Adrenal gland (tissue), 12 donors: Measurements from ENCODE around the gene TMEM125. TPM values are rescaled to one million over a fixed set of nuclear protein-coding genes. Genes with fewer than 3 reads are reported as not detected.
A peak's percentile ranks its signal among the peaks of the same experiment; 100 is the strongest.

ENCODE experiments used
- DNase-seq, 7 donors: peaks; one replicate each; pipeline ENCODE4 v3.0.0-alpha.2; 2019 to 2020
- H3K27ac ChIP-seq, 5 donors: fragments of 200-600 bp; sonication (generic) in 4 of 5; 1 replicate in 3 of 5; 2 replicates in 2 of 5; pipeline versions ENCODE4 v1.5.1 to v1.8.0; 2016 to 2020; ENCODE audit warnings: mild to moderate bottlenecking in 1 of 5
- H3K27me3 ChIP-seq: fragments of 200-600 bp; 2 replicates; pipeline ENCODE4 v1.8.0; 2021
- H3K36me3 ChIP-seq, 2 donors: fragments of 200-600 bp; replicated peaks in 1 of 2; 1 replicate in 1 of 2; 2 replicates in 1 of 2; pipeline versions ENCODE4 v1.5.1 to v1.8.0; 2018 to 2022
- H3K4me1 ChIP-seq, 2 donors: fragments of 200-600 bp; replicated peaks in 1 of 2; 1 replicate in 1 of 2; 2 replicates in 1 of 2; pipeline versions ENCODE4 v1.5.1 to v1.8.0; 2018 to 2021
- H3K4me3 ChIP-seq, 4 donors: fragments of 200-600 bp; sonication (generic) in 3 of 4; one replicate each; pipeline ENCODE4 v1.5.1; 2016 to 2018
- H3K9me3 ChIP-seq, 3 donors: fragments of 200-600 bp; sonication (generic) in 1 of 3; replicated peaks in 1 of 3; 1 replicate in 2 of 3; 2 replicates in 1 of 3; pipeline versions ENCODE4 v1.5.1 to v1.8.0; 2016 to 2021
- CTCF ChIP-seq, 6 experiments: fragments of 450-650 bp in 4 of 6; fragments of 200-600 bp in 2 of 6; sonication (generic) in 1 of 6; IDR thresholded peaks; 1 replicate in 5 of 6; 2 replicates in 1 of 6; pipeline versions ENCODE4 v1.5.1 to v1.8.0; 2016 to 2021; ENCODE audit warnings: antibody characterized with exemption in 6 of 6, mild to moderate bottlenecking in 2 of 6, moderate library complexity in 1 of 6
- POLR2A ChIP-seq, 2 donors: fragments of 450-650 bp; IDR thresholded peaks; one replicate each; pipeline ENCODE4 v1.6.1; 2017; ENCODE audit warnings: antibody characterized with exemption in 2 of 2, mild to moderate bottlenecking in 2 of 2, moderate library complexity in 1 of 2
- WGBS, 4 donors: extraction: QIAGEN DNeasy Blood & Tissue Kit in 2 of 4; methylation state at CpG; one replicate each; pipeline versions ENCODE4 v1.1.5 to v1.1.7; 2013 to 2017; 5-methylcytosine and 5-hydroxymethylcytosine counted together
- intact Hi-C, 2 donors: fragments of 100-400 bp; cut with DNase I; formaldehyde crosslinking; loops; one replicate each; pipeline versions ENCODE4 v1.14.1 to v1.15.0; 2022 to 2023
- polyA plus RNA-seq, 3 donors: library from polyadenylated mRNA; stranded (reverse); fragments of 200-250 nt in 2 of 3; fragments of 350-450 nt in 1 of 3; fragmentation: Illumina TruSeq in 1 of 3; extraction: RNeasy Lipid Tissue Mini Kit (QIAGEN cat#74804) in 1 of 3; gene quantifications; one replicate each; pipeline ENCODE4 v1.2.3, GENCODE V29; 2013 to 2014
- total RNA-seq, 9 donors: library from RNA; depleted of rRNA in 4 of 9; stranded (reverse); fragments of >200 nt in 4 of 9; fragments of 120-200 nt in 1 of 9; fragmentation: NEBNext Ultra II Directional in 1 of 9; extraction: Animal tissue kit (Norgen Biotek cat#: 25700) in 1 of 9; gene quantifications; one replicate each; pipeline versions ENCODE4 v1.1.0 to v1.2.4, GENCODE V29; 2013 to 2023
- donor health status: healthy with polysubstance abuse.
- donor health status: Bipolar disorder and iron deficiency.
- donor health status: DM: yes; HTN: yes; CAD: no.
- donor health status: DM: no; HTN: no; CAD: no.
- donor health status: DM: no; HTN: no; CAD: no.
- donor health status: DM: yes; HTN: yes; CAD: no.

The TMEM125 gene
- total and polyA plus RNA-seq, 12 donors: 0.14 to 2.1 (median 1.0) TPM; not detected in 2

GRCh38 chr1:43292679-43293078 is 22.9 kb downstream of the TMEM125 start:
- intact Hi-C loops: no loop called here
- Histone ChIP-seq H3K4me3 (no peak overlapping the region), H3K27ac (no peak overlapping the region), H3K36me3 (no peaks in the 10 kb centered on the region), H3K9me3 (no peaks in the 10 kb centered on the region), H3K27me3 (no peaks in the 10 kb centered on the region), H3K4me1 (peaks cover 0 to 23% of the 10 kb centered on the region in 2 donors)
- DNase-seq: no peak
- TF ChIP-seq CTCF (IDR thresholded peaks at IDR 0.05) (no peak), POLR2A (IDR thresholded peaks at IDR 0.05) (no peak)
- WGBS, 4 donors: 74 to 88% (median 82%) methylated on average over 5 of the region's 5 CpGs

- Histone ChIP-seq H3K9me3 (no peaks in the 10 kb centered on the region), H3K4me3 (no peak overlapping the region), H3K36me3 (no peaks in the 10 kb centered on the region), H3K27ac (no peak overlapping the region), H3K4me1 (peaks cover 0 to 23% of the 10 kb centered on the region in 2 donors), H3K27me3 (no peaks in the 10 kb centered on the region)
- TF ChIP-seq CTCF (IDR thresholded peaks at IDR 0.05) (no peak), POLR2A (IDR thresholded peaks at IDR 0.05) (no peak)
- WGBS, 4 donors: 64 to 96% (median 83%) methylated on average over 1 to 2 of the region's 2 CpGs
- no peak for DNase-seq
- intact Hi-C loops: no loop called here
These were observed 23.4 kb downstream of the TMEM125 start for GRCh38 chr1:43293176-43293575.

GRCh38 chr1:43293896-43294760 is 24.3 kb downstream of the TMEM125 start:
- TF ChIP-seq CTCF (IDR thresholded peaks at IDR 0.05) (no peak), POLR2A (IDR thresholded peaks at IDR 0.05) (no peak)
- WGBS, 4 donors: 66 to 78% (median 70%) methylated on average over 7 of the region's 7 CpGs
- Histone ChIP-seq H3K9me3 (no peaks in the 10 kb centered on the region), H3K4me3 (no peak overlapping the region), H3K4me1 (peaks cover 0 to 20% of the 10 kb centered on the region in 2 donors), H3K36me3 (no peaks in the 10 kb centered on the region), H3K27ac (peak overlapping the region in 2 of 5 donors; percentile 24 to 39), H3K27me3 (no peaks in the 10 kb centered on the region)
- peak in 2 of 7 donors; percentile 32 to 40 for DNase-seq
- intact Hi-C loops: no loop called here

GRCh38 chr1:43294761-43295160 is 25.0 kb downstream of the TMEM125 start:
- Histone ChIP-seq H3K9me3 (no peaks in the 10 kb centered on the region), H3K27me3 (no peaks in the 10 kb centered on the region), H3K4me1 (peaks cover 0 to 14% of the 10 kb centered on the region in 2 donors), H3K4me3 (no peak overlapping the region), H3K27ac (peak overlapping the region in 2 of 5 donors; percentile 24 to 39), H3K36me3 (no peaks in the 10 kb centered on the region)
- WGBS, 4 donors: 83 to 91% (median 88%) methylated on average over 1 to 8 of the region's 8 CpGs
- TF ChIP-seq CTCF (IDR thresholded peaks at IDR 0.05) (no peak), POLR2A (IDR thresholded peaks at IDR 0.05) (no peak)
- DNase-seq: no peak
- intact Hi-C loops: no loop called here
